Endothelial cell of umbilical vein (primary cell): ENCODE measurements around the gene ADTRP. TPM values are rescaled to one million over a fixed set of nuclear protein-coding genes. Genes with fewer than 3 reads are reported as not detected.

Source experiments
- BruUV-seq: library from RNA; stranded (reverse); fragments of 400-500 nt; replicated peaks from 2 replicates; lab custom pipeline; 2021; lab: Mats Ljungman, UMichigan
- CTCF ChIA-PET: fragments of 300-600, 350-600 bp; sonication (Branson Sonifier 250); formaldehyde crosslinking; loops from one replicate; lab custom pipeline; 2021; ENCODE audit warnings: antibody characterized with exemption, inconsistent platforms; lab: Charles Lee
- POLR2A ChIA-PET: fragments of 300-600, 350-600 bp; sonication (Branson Sonifier 250); formaldehyde crosslinking; loops from one replicate; lab custom pipeline; 2021; ENCODE audit warnings: antibody characterized with exemption, inconsistent platforms; lab: Charles Lee
- DNase-seq: peaks from one replicate; pipeline ENCODE4 v3.0.0-alpha.2; 2011; ENCODE audit warnings: low read depth, low spot score
- FAIRE-seq: peaks from 2 replicates; lab custom pipeline; 2011; peaks lifted over from hg19 to GRCh38; lab: Jason Lieb, UNC
- H2AFZ ChIP-seq: 2 replicates; pipeline ENCODE4 v1.6.0; 2012; ENCODE audit warnings: low read depth, low read length, control low read depth, inconsistent platforms
- H3K27ac ChIP-seq: 2 replicates; pipeline ENCODE4 v1.5.1; 2011; ENCODE audit warnings: low read depth, mild to moderate bottlenecking, control low read depth, low read length, moderate library complexity; ENCODE audit not compliant: insufficient read depth
- H3K27me3 ChIP-seq, 2 experiments: 2 replicates each; pipeline versions ENCODE4 v1.6.0 to v1.6.1; 2011; ENCODE audit warnings: low read length in 2 of 2, mixed read lengths in 1 of 2; ENCODE audit not compliant: control insufficient read depth in 2 of 2, insufficient read depth in 2 of 2
- H3K36me3 ChIP-seq, 2 experiments: 2 replicates in 1 of 2; 3 replicates in 1 of 2; pipeline ENCODE4 v1.5.1; 2011; ENCODE audit warnings: low read length in 2 of 2, mild to moderate bottlenecking in 1 of 2, moderate library complexity in 1 of 2; ENCODE audit not compliant: control insufficient read depth in 2 of 2, insufficient read depth in 2 of 2; ENCODE audit errors: extremely low read depth in 1 of 2
- H3K4me1 ChIP-seq: 3 replicates; pipeline ENCODE4 v1.5.1; 2011; ENCODE audit warnings: mild to moderate bottlenecking, low read length; ENCODE audit not compliant: control insufficient read depth, insufficient read depth; ENCODE audit errors: extremely low read depth
- H3K4me2 ChIP-seq: 2 replicates; pipeline ENCODE4 v1.6.1; 2011; ENCODE audit warnings: low read length, control low read depth, mixed read lengths; ENCODE audit not compliant: insufficient read depth
- H3K4me3 ChIP-seq, 3 experiments: fragments of 200-600 bp in 1 of 3; sonication (generic), shearing (Covaris generic) in 1 of 3; replicated peaks in 1 of 3; 2 replicates each; pipeline ENCODE4 v1.5.1; 2011 to 2016; ENCODE audit warnings: control low read depth in 3 of 3, low read length in 3 of 3, mild to moderate bottlenecking in 2 of 3, inconsistent platforms in 1 of 3, low read depth in 1 of 3, moderate library complexity in 1 of 3; ENCODE audit not compliant: insufficient read depth in 1 of 3
- H3K79me2 ChIP-seq: 2 replicates; pipeline ENCODE4 v1.6.0; 2012; ENCODE audit warnings: low read length, inconsistent platforms; ENCODE audit not compliant: control insufficient read depth, insufficient read depth
- H3K9ac ChIP-seq: replicated peaks from 2 replicates; pipeline ENCODE3; 2011; ENCODE audit warnings: low read length, control low read depth; ENCODE audit not compliant: insufficient read depth; ENCODE audit errors: extremely low read depth
- H3K9me1 ChIP-seq: replicated peaks from 3 replicates; pipeline ENCODE4 v1.6.0; 2011; ENCODE audit warnings: mild to moderate bottlenecking, low read length; ENCODE audit not compliant: control insufficient read depth, insufficient read depth; ENCODE audit errors: extremely low read depth
- H3K9me3 ChIP-seq: replicated peaks from 2 replicates; pipeline ENCODE4 v1.5.1; 2012; ENCODE audit warnings: low read length, inconsistent platforms; ENCODE audit not compliant: control insufficient read depth, insufficient read depth
- H4K20me1 ChIP-seq: replicated peaks from 2 replicates; pipeline ENCODE3; 2011; ENCODE audit warnings: mild to moderate bottlenecking, low read length; ENCODE audit not compliant: control insufficient read depth, insufficient read depth; ENCODE audit errors: extremely low read depth
- FOS ChIP-seq: IDR thresholded peaks from 2 replicates; pipeline ENCODE4 v1.6.1; 2011; ENCODE audit warnings: mild to moderate bottlenecking, low read length, moderate library complexity, borderline replicate concordance; ENCODE audit not compliant: insufficient read depth
- JUN ChIP-seq: IDR thresholded peaks from 2 replicates; pipeline ENCODE4 v1.6.1; 2011; ENCODE audit warnings: borderline replicate concordance, low read depth; ENCODE audit not compliant: insufficient read length, insufficient read depth
- MYC ChIP-seq: IDR thresholded peaks from one replicate; pipeline ENCODE4 v1.6.1; 2011; ENCODE audit warnings: mild to moderate bottlenecking, low read depth, low read length
- POLR2A ChIP-seq: IDR thresholded peaks from 2 replicates; pipeline ENCODE4 v1.6.1; 2012; ENCODE audit warnings: low read depth, mild to moderate bottlenecking, control low read depth, low read length
- POLR2AphosphoS5 ChIP-seq: IDR thresholded peaks from 2 replicates; pipeline ENCODE4 v1.6.1; 2012; ENCODE audit warnings: low read depth, mild to moderate bottlenecking, control low read depth, low read length, moderate library complexity; ENCODE audit not compliant: insufficient read depth
- dilution Hi-C: fragments of 300-500 bp; cut with MboI; formaldehyde crosslinking; loops from one replicate; pipeline ENCODE4 v1.15.0; 2019; ENCODE audit warnings: low sequenced_read_pairs; ENCODE audit not compliant: extremely low pct_ligation_motif_present
- intact Hi-C: fragments of 100-400 bp; cut with micrococcal nuclease; formaldehyde crosslinking; loops from one replicate; pipeline ENCODE4 v1.10.0; 2022
- polyA plus RNA-seq, 4 experiments: library from polyadenylated mRNA; depleted of rRNA in 3 of 4; stranded (reverse) in 3 of 4; unstranded in 1 of 4; fragments of >200 nt; gene quantifications; 2 replicates each; pipeline versions ENCODE4 v1.2.1 to v1.2.3, GENCODE V29; 2011 to 2012; ENCODE audit warnings: missing spikeins in 1 of 4
- total RNA-seq: library from RNA; stranded (reverse); gene quantifications from 2 replicates; pipeline ENCODE4 v1.2.3, GENCODE V29; 2021
- TF ChIP-seq, protein P1 (sequence below): IDR thresholded peaks from 2 replicates; pipeline ENCODE4 v1.6.1; 2011; ENCODE audit not compliant: insufficient read depth, insufficient read length
- TF ChIP-seq, protein P2 (sequence below), 2 donors: IDR thresholded peaks; 1 replicate in 1 of 2; 2 replicates in 1 of 2; pipeline ENCODE4 v1.5.1; 2011; ENCODE audit warnings: low read length in 2 of 2, mild to moderate bottlenecking in 2 of 2, moderate library complexity in 2 of 2, control low read depth in 1 of 2, inconsistent platforms in 1 of 2, low read depth in 1 of 2; ENCODE audit not compliant: insufficient read depth in 1 of 2; ENCODE audit errors: extremely low read depth in 1 of 2

The ADTRP gene
- total and polyA plus RNA-seq, 2 donors (not counting 3 experiments of a cell fraction or from before 2014, with no cell fraction given): 3.3 to 4.4 TPM

DNA sequence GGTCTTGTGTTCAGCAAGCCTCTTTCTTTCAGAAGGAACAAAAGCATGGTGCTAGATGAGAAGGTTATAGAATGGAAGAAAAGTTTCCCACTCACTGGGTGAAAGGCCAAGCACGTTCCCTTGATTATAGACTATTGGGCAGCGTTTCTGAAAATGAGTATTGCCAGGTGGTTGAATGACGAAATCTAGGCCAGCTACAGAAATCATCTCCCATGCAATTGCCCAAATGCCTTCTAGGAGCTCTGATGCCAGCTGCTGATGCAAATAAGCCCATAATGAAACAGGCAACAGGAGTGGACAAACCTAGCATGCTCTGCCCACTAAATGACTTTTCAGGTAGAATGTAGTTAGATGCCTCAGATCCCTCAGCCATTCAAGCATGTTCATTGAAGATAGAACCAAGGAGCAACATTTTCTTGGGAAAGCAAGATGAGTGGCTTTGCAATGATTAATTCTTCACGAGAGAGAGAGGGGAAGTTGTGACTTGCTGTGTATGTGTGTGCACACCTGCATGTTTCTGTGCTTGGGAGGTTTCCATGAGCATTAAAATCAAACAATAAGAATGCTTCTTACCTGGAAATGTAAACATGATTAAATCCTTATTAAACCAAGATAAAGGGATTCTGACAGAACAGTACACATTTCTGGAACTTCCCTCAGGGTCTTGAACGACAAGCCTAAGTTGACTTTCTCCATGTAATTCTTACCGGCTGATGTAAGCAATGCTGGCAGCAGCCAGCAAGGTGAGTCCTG is 43.6 kb downstream of the ADTRP start:
- H3K9ac ChIP-seq: no peak overlapping the region
- H3K4me3 ChIP-seq: no peak overlapping the region
- H2AFZ ChIP-seq: no peak overlapping the region
- H3K4me2 ChIP-seq: no peak overlapping the region
- H3K9me3 ChIP-seq: no peaks in the 10 kb centered on the region
- H3K79me2 ChIP-seq: peaks cover 86% of the 10 kb centered on the region
- ChIA-PET POLR2A (no interaction called here), CTCF (no interaction called here)
- no peak for DNase-seq
- H3K9me1 ChIP-seq: no peaks in the 10 kb centered on the region
- no peaks in the 10 kb centered on the region for H3K4me1 ChIP-seq
- no peak overlapping the region for H3K27ac ChIP-seq
- dilution Hi-C loops: no loop called here
- no peaks in the 10 kb centered on the region for H4K20me1 ChIP-seq
- no peaks in the 10 kb centered on the region for H3K27me3 ChIP-seq
- FAIRE-seq: no peak
- BruUV-seq: no TSS peak
- H3K36me3 ChIP-seq: no peaks in the 10 kb centered on the region
- intact Hi-C loops: no loop called here
- TF ChIP-seq MYC (no peak), FOS (no peak), POLR2A (no peak), POLR2AphosphoS5 (no peak), JUN (no peak)
- TF ChIP-seq, protein P1, sequence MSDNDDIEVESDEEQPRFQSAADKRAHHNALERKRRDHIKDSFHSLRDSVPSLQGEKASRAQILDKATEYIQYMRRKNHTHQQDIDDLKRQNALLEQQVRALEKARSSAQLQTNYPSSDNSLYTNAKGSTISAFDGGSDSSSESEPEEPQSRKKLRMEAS: no peak
- TF ChIP-seq, protein P2, sequence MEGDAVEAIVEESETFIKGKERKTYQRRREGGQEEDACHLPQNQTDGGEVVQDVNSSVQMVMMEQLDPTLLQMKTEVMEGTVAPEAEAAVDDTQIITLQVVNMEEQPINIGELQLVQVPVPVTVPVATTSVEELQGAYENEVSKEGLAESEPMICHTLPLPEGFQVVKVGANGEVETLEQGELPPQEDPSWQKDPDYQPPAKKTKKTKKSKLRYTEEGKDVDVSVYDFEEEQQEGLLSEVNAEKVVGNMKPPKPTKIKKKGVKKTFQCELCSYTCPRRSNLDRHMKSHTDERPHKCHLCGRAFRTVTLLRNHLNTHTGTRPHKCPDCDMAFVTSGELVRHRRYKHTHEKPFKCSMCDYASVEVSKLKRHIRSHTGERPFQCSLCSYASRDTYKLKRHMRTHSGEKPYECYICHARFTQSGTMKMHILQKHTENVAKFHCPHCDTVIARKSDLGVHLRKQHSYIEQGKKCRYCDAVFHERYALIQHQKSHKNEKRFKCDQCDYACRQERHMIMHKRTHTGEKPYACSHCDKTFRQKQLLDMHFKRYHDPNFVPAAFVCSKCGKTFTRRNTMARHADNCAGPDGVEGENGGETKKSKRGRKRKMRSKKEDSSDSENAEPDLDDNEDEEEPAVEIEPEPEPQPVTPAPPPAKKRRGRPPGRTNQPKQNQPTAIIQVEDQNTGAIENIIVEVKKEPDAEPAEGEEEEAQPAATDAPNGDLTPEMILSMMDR (IDR thresholded peaks at IDR 0.05; ENCODE audit: extremely low read depth in 1 of 2, insufficient read depth in 1 of 2, low read depth in 1 of 2, low read length in 2 of 2): no peak
